GM10266 (cell line): ENCODE results near the gene NXT1.

Source experiments
- DNase-seq: peaks from one replicate; pipeline ENCODE4 v3.0.0; 2012; ENCODE audit errors: extremely low spot score
- CTCF ChIP-seq: IDR thresholded peaks from 2 replicates; pipeline ENCODE4 v1.5.1; 2012; ENCODE audit warnings: mild to moderate bottlenecking, low read depth; ENCODE audit not compliant: control insufficient read depth, insufficient read depth; ENCODE audit errors: missing control alignments

Gene NXT1

GRCh38 chr20:23308024-23308423 lies 42.6 kb upstream of the NXT1 start:
- no peak for DNase-seq
- no peak for TF ChIP-seq CTCF

- DNase-seq, result no peak
- no peak for TF ChIP-seq CTCF
Observed at GRCh38 chr20:23308908-23309307, 41.7 kb upstream of the NXT1 start.

- no peak for TF ChIP-seq CTCF
- DNase-seq, result no peak
Observed at GRCh38 chr20:23309781-23310180, 40.8 kb upstream of the NXT1 start.

- no peak for DNase-seq
- no peak for TF ChIP-seq CTCF
Observed at GRCh38 chr20:23311947-23312506, 38.6 kb upstream of the NXT1 start.

GRCh38 chr20:23313271-23313670 lies 37.3 kb upstream of the NXT1 start:
- no peak for DNase-seq
- TF ChIP-seq CTCF, result no peak

GRCh38 chr20:23314699-23315098 lies 35.9 kb upstream of the NXT1 start:
- no peak for DNase-seq
- no peak for TF ChIP-seq CTCF

GRCh38 chr20:23315099-23315498 lies 35.5 kb upstream of the NXT1 start:
- no peak for DNase-seq

More at GRCh38 chr20:23315099-23315498, 35.5 kb upstream of the NXT1 start:
- no peak for TF ChIP-seq CTCF
